GM19035 (cell line): ENCODE results near the gene UBAC1.
"Not testable (repeated sequence)": the region's sequence is repeated elsewhere in the genome, so short reads cannot be mapped to it uniquely, and the experiment has no call there.

Source experiments
- ATAC-seq: cut with Tn5 transposase; IDR thresholded peaks from one replicate; pipeline ENCODE4 v1.9.1; 2021; ENCODE audit not compliant: unreplicated experiment

Gene UBAC1

GRCh38 chr9:135943604-135944003 lies 17.6 kb downstream of the UBAC1 start:
- not testable (repeated sequence) for ATAC-seq

GRCh38 chr9:135941288-135941995 lies 19.7 kb downstream of the UBAC1 start:
- ATAC-seq, result no peak

GRCh38 chr9:135939351-135940265 lies 21.6 kb downstream of the UBAC1 start:
- no peak for ATAC-seq

- no peak for ATAC-seq
Observed at GRCh38 chr9:135937521-135938489, 23.4 kb downstream of the UBAC1 start.

- ATAC-seq, result no peak
Observed at GRCh38 chr9:135933114-135933513, 28.1 kb downstream of the UBAC1 start.

- ATAC-seq, result no peak
Observed at GRCh38 chr9:135932656-135933055, 28.5 kb downstream of the UBAC1 start.

GRCh38 chr9:135931349-135931820 lies 29.8 kb downstream of the UBAC1 start:
- ATAC-seq, result no peak

- no peak for ATAC-seq
Observed at GRCh38 chr9:135930446-135931345, 30.5 kb downstream of the UBAC1 start.

GRCh38 chr9:135929656-135930445 lies 31.3 kb downstream of the UBAC1 start:
- ATAC-seq, result no peak

GRCh38 chr9:135928731-135929655 lies 32.2 kb downstream of the UBAC1 start:
- ATAC-seq, result no peak

- no peak for ATAC-seq
Observed at GRCh38 chr9:135928074-135928730, 33.0 kb downstream of the UBAC1 start.

- ATAC-seq, result no peak
Observed at GRCh38 chr9:135927195-135928013, 33.8 kb downstream of the UBAC1 start.

GRCh38 chr9:135926402-135927194 lies 34.6 kb downstream of the UBAC1 start:
- ATAC-seq, result no peak

- ATAC-seq, result no peak
Observed at GRCh38 chr9:135925496-135926133, 35.6 kb downstream of the UBAC1 start.

- no peak for ATAC-seq
Observed at GRCh38 chr9:135924628-135925338, 36.4 kb downstream of the UBAC1 start.
